Measurements from ENCODE around the gene NEFH.
"Not testable (repeated sequence)": the region's sequence is repeated elsewhere in the genome, so short reads cannot be mapped to it uniquely, and the experiment has no call there.

NEFH gene, protein sequence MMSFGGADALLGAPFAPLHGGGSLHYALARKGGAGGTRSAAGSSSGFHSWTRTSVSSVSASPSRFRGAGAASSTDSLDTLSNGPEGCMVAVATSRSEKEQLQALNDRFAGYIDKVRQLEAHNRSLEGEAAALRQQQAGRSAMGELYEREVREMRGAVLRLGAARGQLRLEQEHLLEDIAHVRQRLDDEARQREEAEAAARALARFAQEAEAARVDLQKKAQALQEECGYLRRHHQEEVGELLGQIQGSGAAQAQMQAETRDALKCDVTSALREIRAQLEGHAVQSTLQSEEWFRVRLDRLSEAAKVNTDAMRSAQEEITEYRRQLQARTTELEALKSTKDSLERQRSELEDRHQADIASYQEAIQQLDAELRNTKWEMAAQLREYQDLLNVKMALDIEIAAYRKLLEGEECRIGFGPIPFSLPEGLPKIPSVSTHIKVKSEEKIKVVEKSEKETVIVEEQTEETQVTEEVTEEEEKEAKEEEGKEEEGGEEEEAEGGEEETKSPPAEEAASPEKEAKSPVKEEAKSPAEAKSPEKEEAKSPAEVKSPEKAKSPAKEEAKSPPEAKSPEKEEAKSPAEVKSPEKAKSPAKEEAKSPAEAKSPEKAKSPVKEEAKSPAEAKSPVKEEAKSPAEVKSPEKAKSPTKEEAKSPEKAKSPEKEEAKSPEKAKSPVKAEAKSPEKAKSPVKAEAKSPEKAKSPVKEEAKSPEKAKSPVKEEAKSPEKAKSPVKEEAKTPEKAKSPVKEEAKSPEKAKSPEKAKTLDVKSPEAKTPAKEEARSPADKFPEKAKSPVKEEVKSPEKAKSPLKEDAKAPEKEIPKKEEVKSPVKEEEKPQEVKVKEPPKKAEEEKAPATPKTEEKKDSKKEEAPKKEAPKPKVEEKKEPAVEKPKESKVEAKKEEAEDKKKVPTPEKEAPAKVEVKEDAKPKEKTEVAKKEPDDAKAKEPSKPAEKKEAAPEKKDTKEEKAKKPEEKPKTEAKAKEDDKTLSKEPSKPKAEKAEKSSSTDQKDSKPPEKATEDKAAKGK

DNA sequence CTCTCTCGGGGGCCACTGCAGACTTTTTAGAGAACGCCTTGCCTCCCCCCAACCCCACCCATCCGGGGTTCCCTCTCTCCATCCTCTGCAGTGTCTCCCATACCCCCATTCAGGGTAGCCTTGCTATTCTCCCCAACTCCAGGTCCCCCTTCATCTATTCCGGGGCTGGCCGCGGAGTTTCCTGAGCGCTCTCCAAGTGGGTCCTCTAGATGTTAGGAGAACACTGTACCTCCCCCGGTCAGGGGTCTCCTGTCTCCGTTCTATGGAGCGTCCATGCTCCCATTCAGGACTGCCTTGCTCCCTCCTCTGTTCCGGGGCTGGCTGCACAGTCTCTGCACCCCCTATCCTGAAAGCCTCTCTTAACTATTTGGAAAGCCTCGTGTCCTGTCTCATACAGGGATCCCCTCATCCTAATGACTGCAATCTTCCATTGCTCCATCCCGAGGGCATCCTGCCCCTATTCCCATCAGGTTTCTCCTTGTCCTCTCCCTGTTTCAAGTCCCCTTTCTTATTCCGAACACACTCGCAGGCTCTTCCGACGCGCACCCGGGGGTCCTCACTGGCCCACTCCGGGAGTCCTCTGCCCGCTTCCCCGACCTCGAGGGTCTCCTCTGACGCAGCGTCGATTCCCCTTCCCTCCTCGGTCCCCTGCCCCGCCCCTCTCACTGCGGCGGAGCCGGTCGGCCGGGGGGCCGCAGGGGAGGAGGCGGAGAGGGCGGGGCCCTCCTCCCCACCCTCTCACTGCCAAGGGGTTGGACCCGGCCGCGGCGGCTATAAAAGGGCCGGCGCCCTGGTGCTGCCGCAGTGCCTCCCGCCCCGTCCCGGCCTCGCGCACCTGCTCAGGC, at the start of gene NEFH:
NEFH (plus strand) TSS at position 802 of the 845 bp plus-strand sequence. CDS start 45 bp downstream, outside the sequence.
- no peak for DNase-seq

DNA sequence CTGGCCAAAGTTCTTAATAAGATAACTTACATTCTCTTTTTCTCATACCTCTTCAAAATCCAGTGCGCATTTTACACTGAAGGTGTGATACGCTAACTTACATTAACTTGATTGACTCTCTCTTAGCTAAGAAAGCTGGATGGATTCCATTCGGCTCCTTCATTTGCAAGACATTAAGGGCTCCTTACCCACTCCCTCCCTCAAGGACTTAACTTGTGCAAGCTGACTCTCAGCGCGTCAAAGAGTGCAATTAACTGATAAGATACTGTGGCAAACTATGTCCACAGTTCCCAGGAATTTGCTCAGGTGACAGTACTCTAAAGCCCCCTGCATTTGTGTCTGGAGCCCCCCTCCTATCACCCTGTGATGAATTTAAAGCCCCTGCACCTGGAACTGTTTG, 48.0 kb upstream of the NEFH start:
- DNase-seq = no peak

GRCh38 chr22:29433856-29434255, 46.2 kb upstream of the NEFH start:
- DNase-seq = no peak

GRCh38 chr22:29434288-29434687, 45.7 kb upstream of the NEFH start:
- DNase-seq = no peak

GRCh38 chr22:29435236-29436136, 44.5 kb upstream of the NEFH start:
- DNase-seq = no peak

GRCh38 chr22:29438283-29438682, 41.7 kb upstream of the NEFH start, which contains the start of gene RFPL1:
TSS of gene RFPL1 (plus strand) at chr22:29438583.
- not testable (repeated sequence) for DNase-seq

DNA sequence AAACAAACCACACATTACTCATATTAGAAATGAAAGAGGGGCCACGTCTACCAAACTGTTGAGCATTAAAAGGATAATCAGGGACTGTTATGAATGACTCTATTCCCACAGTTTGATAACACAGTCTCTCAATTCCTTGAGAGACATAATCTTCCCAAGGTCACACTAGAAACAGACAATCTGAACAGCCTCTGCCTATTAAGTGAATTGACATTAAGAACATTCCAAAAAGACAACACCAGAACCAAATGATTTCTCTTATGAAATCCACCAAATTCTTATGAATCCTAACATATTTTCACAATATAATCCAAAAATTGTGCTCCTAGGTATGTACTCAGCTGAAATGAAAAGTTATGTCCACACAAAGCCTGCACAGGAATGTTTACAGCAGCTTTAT, 37.0 kb upstream of the NEFH start:
- DNase-seq = no peak

GRCh38 chr22:29443452-29443851, 36.6 kb upstream of the NEFH start:
- no peak for DNase-seq

DNA sequence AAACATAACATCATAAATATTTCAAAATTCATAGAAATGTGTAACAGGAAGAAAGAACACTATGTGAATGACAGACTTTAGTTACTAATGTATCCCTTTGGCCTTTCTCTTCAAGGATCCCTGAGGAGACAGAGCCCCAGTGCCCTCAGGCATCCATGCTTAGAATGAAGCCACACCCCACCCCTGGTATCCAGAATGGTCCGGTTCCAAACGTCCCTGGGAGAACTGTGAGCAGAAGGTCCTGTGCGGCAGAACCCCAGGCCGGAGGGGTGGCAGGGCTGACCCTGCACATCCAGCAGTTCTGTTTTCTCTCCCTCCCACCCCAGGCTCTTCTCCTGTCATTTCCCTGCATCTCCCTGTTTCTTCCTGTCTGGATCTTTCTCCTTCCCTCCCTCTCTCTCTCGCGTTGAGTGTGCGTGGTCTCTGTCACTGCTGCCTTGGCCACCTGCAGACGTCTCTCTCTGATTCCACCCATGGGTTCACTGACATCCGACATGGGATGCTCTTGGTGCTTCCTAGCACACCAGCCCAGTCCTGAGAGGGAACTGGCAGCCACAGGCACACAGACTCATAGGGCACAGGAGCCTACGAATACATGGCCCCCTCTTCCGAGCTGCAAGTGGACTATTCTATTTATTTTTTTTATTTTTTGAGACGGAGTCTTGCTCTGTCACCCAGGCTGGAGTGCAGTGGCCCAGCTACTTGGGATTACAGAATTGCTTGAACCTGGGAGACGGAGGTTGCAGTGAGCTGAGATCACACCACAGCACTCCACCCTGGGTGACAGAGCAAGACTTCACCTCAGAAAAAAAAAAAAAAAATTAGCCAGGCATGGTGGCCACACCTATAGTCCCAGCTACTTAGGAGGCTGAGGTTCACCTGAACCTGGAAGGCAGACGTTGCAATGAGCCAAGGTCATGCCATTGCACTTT, 35.9 kb upstream of the NEFH start:
- DNase-seq = no peak

DNA sequence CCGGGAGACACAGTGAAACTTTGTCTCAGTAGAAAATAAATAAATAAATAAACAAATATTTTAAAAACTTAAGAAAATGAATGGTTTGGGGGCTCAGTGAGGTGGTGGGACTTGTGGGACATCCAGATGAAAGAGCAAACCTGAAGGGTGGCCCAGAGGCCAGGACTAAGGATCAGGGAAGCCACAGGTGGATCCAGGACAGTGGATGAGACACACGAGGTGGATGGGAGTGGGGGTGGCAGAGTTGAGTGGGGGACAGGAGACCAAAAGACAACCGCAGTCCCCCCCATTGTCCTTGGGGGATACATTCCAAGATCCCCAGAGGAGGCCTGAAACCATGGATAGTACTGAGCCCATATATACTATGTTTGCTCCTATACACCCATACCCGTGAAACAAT, 34.5 kb upstream of the NEFH start:
- no peak for DNase-seq

DNA sequence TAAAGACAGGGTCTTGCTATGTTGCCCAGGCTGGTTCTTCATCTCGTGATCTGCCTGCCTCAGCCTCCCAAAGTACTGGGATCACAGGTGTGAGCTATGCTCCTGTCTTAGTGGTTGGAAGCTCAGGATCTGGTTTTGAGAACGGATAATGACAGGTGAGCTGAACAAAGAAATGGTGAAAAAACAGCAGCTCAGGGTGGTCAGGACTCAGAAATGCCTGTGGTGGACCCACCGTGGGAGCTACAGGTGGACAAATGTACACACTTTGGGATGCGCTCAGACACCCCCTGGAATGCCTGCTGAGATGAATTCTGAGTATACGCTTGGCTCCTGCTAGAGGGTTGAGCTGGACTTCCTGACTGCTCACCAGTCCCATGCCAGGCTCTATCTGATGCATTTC, 32.1 kb upstream of the NEFH start:
- no peak for DNase-seq

- DNase-seq = no peak
Observed at GRCh38 chr22:29449296-29449875, 30.6 kb upstream of the NEFH start.

DNA sequence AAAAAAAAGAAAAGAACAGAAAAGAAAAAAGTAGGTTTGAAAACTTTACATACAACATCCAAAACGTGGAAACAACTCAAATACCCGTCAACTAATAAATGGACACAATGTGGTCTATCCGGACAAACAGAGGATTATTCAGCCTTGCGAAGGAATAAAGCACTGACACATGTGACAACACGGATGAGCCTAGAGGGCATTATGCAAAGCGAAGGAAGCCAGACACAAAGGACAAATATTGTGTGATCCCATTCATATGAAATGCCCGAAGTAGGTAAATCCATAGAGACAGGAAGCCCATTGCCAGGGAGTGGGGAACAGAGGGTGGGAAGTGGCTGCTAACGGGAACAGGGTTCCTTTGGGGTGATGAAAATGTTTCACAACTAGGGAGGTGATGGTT, 29.8 kb upstream of the NEFH start:
- no peak for DNase-seq

DNA sequence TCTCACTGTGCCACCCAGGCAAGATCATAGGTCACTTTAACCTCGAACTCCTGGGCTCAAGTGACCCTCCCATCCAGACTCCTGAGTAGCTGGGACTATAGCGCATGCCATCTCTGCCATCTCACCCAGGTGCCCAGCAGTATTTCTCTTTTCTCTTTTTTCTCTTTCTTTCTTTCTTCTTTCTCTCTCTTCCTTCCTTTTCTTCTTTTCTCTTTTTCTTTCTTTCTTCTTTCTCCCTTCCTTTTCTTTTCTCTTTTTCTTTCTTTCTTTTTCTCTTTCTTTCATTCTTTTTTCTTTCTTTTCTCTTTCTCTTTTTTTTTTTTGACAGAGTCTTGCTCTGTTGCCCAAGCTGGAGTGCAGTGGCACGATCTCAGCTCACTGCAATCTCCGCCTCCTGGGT, 28.2 kb upstream of the NEFH start:
- no peak for DNase-seq

- no peak for DNase-seq
Observed at GRCh38 chr22:29454276-29454675, 25.7 kb upstream of the NEFH start.

GRCh38 chr22:29456211-29456671, 23.8 kb upstream of the NEFH start:
- DNase-seq = no peak

- DNase-seq = peak; percentile 59
Observed at GRCh38 chr22:29457730-29458129, 22.3 kb upstream of the NEFH start.

- DNase-seq = no peak
Observed at GRCh38 chr22:29458551-29458950, 21.5 kb upstream of the NEFH start.

- no peak for DNase-seq
Observed at GRCh38 chr22:29459773-29460172, 20.2 kb upstream of the NEFH start.

GRCh38 chr22:29461263-29461662, 18.8 kb upstream of the NEFH start:
- no peak for DNase-seq

Data from RPMI8226 (cell line).